Stimulated activated CD8-positive, alpha-beta memory T cell treated with anti-CD3 and anti-CD28 coated beads, Interleukin-4, amount 100 ng/mL, for 24 hours (primary cell): ENCODE results near the gene MTERF1.

Source experiments
- DNase-seq: peaks from one replicate; pipeline ENCODE4 v3.0.0-alpha.2; 2020; ENCODE audit warnings: low read depth

Gene MTERF1

DNA sequence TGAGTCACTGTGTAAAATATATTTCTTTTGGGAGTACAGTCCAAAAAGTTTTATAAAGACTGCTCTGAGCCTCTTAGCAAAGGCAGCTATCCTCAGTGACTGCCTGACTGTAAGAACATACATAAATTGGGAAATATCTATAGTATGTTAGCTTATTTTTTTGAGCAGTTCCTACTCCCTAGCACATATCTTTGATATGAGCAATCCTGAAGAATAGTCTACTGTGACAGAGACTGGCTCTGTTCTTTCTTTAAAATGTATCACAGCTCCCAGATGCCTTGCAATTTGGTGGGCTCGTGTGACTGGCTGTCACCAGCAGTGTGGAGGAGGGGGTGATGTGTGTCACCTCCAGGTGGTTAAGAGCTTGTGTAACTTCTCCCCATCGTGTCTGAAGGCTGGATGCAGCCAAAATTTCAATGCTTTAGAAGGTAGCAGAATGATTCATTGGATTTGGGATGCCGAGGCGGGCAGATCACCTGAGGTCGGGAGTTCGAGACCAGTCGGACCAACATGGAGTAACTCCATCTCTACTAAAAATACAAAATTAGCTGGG is 47.9 kb downstream of the MTERF1 start:
- DNase-seq, result no peak

- DNase-seq, result no peak
Measured at GRCh38 chr7:91827169-91827568, 53.3 kb downstream of the MTERF1 start.

DNA sequence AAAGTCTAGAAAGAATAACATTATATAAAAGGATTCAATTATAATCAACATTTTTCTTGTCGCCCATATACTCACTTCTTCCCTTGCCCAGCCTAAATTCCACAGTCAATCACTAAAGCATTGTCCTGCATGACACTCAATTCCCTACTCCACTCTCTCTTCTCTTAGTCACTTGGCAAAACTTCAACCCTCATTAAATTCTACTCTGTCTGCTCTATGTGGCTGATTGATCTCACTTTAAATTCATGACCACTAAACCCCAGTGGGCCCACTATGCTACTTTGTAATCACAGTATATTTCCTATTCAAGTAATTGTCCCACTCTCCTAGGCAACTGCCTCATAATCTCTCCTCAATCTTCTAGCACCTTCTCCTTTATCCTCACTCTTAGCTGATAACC is 54.1 kb downstream of the MTERF1 start:
- no peak for DNase-seq

DNA sequence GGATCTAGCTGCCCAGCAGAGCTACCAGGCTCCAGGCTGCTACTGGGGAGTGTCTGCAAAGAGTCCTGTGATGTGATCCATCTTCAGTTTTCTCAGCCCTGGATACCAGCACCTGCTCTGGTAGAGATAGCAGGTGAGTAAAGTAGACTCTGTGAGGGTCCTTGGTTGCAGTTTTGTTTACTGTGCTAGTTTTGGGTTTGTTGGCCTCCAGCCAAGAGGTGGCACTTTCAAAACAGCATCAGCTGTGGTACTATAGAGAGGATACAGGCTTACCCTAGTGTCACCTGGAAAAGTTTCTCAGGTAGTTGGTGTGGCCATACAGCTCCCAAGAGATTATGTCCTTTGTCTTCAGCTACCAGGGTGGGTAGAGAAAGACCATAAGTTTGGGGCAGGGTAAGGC is 56.3 kb downstream of the MTERF1 start:
- no peak for DNase-seq
